HCT116 (cell line): Measurements from ENCODE around the gene MT1G. TPM values are rescaled to one million over a fixed set of nuclear protein-coding genes. Genes with fewer than 3 reads are reported as not detected.
"Not testable (repeated sequence)": the region's sequence is repeated elsewhere in the genome, so short reads cannot be mapped to it uniquely, and the experiment has no call there.

ENCODE experiments used
- ATAC-seq: fragments of 200-7000 bp; cut with Tn5 transposase; 2 replicates; pipeline ENCODE4 v1.9.1; 2020; ENCODE audit warnings: mild to moderate bottlenecking, moderate library complexity
- BruUV-seq: library from RNA; stranded (reverse); fragments of 400-500 nt; replicated peaks from 2 replicates; lab custom pipeline; 2021; lab: Mats Ljungman, UMichigan
- CTCF ChIA-PET: fragments of 300-600 bp; sonication (Branson Sonifier 250); formaldehyde crosslinking; loops from one replicate; lab custom pipeline; 2021; ENCODE audit warnings: antibody characterized with exemption; lab: Charles Lee
- POLR2A ChIA-PET: fragments of 300-600, 350-600 bp; sonication (Branson Sonifier 250); formaldehyde crosslinking; loops from one replicate; lab custom pipeline; 2021; ENCODE audit warnings: antibody characterized with exemption; lab: Charles Lee
- RAD21 ChIA-PET, 2 experiments: fragments of 300-600 bp; sonication (Branson Sonifier 250); formaldehyde crosslinking; loops; one replicate each; lab custom pipeline; 2023; ENCODE audit warnings: low total read pairs in 2 of 2; ENCODE audit not compliant: uncharacterized antibody in 2 of 2, unreplicated experiment in 2 of 2, low non-redundant PET in 1 of 2; lab: Charles Lee
- DNase-seq: peaks from one replicate; pipeline ENCODE4 v3.0.0-alpha.2; 2010; ENCODE audit warnings: low read depth, low spot score
- H2AFZ ChIP-seq: fragments of 200-600 bp; shearing (Covaris generic), sonication (generic); 2 replicates; pipeline ENCODE4 v1.6.1; 2017; ENCODE audit warnings: low read depth, mixed run types, mixed read lengths, antibody characterized with exemption, low read length; ENCODE audit not compliant: poor library complexity, severe bottlenecking
- H3K27ac ChIP-seq: 2 replicates; pipeline ENCODE4 v1.5.1; 2012; ENCODE audit warnings: low read depth, low read length
- H3K27me3 ChIP-seq: fragments of 200-600 bp; sonication (generic); 2 replicates; pipeline ENCODE4 v1.6.1; 2016; ENCODE audit warnings: mixed run types, low read length, mixed read lengths; ENCODE audit not compliant: insufficient read depth
- H3K36me3 ChIP-seq, 2 experiments: fragments of 200-500 bp in 1 of 2; fragments of 200-600 bp in 1 of 2; sonication (Bioruptor generic) in 1 of 2; sonication (generic) in 1 of 2; 2 replicates each; pipeline versions ENCODE4 v1.5.1 to v1.6.1; 2014 to 2016; ENCODE audit warnings: low read length in 2 of 2, inconsistent platforms in 1 of 2, mixed read lengths in 1 of 2, mixed run types in 1 of 2; ENCODE audit not compliant: insufficient read depth in 2 of 2, control insufficient read depth in 1 of 2
- H3K4me1 ChIP-seq, 2 experiments: fragments of 200-600 bp in 1 of 2; sonication (generic) in 1 of 2; 2 replicates each; pipeline versions ENCODE4 v1.5.1 to v1.6.1; 2012 to 2017; ENCODE audit warnings: low read length in 2 of 2, inconsistent platforms in 1 of 2, mild to moderate bottlenecking in 1 of 2, mixed read lengths in 1 of 2, mixed run types in 1 of 2, moderate library complexity in 1 of 2; ENCODE audit not compliant: insufficient read depth in 2 of 2, control insufficient read depth in 1 of 2
- H3K4me2 ChIP-seq: fragments of 200-600 bp; sonication (generic); 2 replicates; pipeline ENCODE4 v1.6.1; 2017; ENCODE audit warnings: mixed run types, low read length, mixed read lengths
- H3K4me3 ChIP-seq, 2 experiments: fragments of 200-600 bp in 1 of 2; sonication (generic) in 1 of 2; replicated peaks in 1 of 2; 2 replicates each; pipeline ENCODE4 v1.5.1; 2011 to 2016; ENCODE audit warnings: low read length in 2 of 2, control low read depth in 1 of 2, low read depth in 1 of 2, mild to moderate bottlenecking in 1 of 2, mixed read lengths in 1 of 2, mixed run types in 1 of 2
- H3K79me2 ChIP-seq: fragments of 200-600 bp; sonication (generic); 2 replicates; pipeline ENCODE4 v1.6.1; 2017; ENCODE audit warnings: mild to moderate bottlenecking, mixed run types, low read length, moderate library complexity, mixed read lengths; ENCODE audit not compliant: insufficient read depth
- H3K9ac ChIP-seq: fragments of 200-600 bp; sonication (generic); 2 replicates; pipeline ENCODE4 v1.6.1; 2016; ENCODE audit warnings: low read length, mixed read lengths
- H3K9me2 ChIP-seq: fragments of 200-600 bp; sonication (generic), shearing (Covaris generic); 2 replicates; pipeline ENCODE4 v1.6.1; 2017; ENCODE audit warnings: mixed run types, mild to moderate bottlenecking, moderate library complexity; ENCODE audit not compliant: insufficient read depth
- H3K9me3 ChIP-seq, 2 experiments: fragments of 200-500 bp in 1 of 2; fragments of 200-600 bp in 1 of 2; sonication (Bioruptor generic) in 1 of 2; sonication (generic) in 1 of 2; 2 replicates each; pipeline ENCODE4 v1.6.1; 2014 to 2017; ENCODE audit warnings: low read length in 2 of 2, mixed read lengths in 2 of 2, inconsistent platforms in 1 of 2, low read depth in 1 of 2, mild to moderate bottlenecking in 1 of 2, mixed run types in 1 of 2, moderate library complexity in 1 of 2; ENCODE audit not compliant: control insufficient read depth in 1 of 2, insufficient read depth in 1 of 2
- H4K20me1 ChIP-seq: fragments of 200-600 bp; sonication (generic), shearing (Covaris generic); 2 replicates; pipeline ENCODE4 v1.6.1; 2017; ENCODE audit warnings: mixed run types, mild to moderate bottlenecking, moderate library complexity; ENCODE audit not compliant: insufficient read depth
- CBX3 ChIP-seq: IDR thresholded peaks from 2 replicates; pipeline ENCODE4 v1.6.1; 2012; ENCODE audit warnings: low read depth
- CEBPB ChIP-seq: IDR thresholded peaks from 2 replicates; pipeline ENCODE4 v1.6.1; 2012; ENCODE audit warnings: low read depth
- CTCF ChIP-seq, 3 experiments: fragments of 200-600 bp in 1 of 3; sonication (generic) in 1 of 3; IDR thresholded peaks in 2 of 3; conservative IDR thresholded peaks in 1 of 3; 2 replicates each; pipeline ENCODE4 v1.5.1; 2012 to 2017; ENCODE audit warnings: low read depth in 2 of 3, low read length in 2 of 3, antibody characterized with exemption in 1 of 3, borderline replicate concordance in 1 of 3, control low read depth in 1 of 3, mild to moderate bottlenecking in 1 of 3, mixed read lengths in 1 of 3, mixed run types in 1 of 3, moderate library complexity in 1 of 3; ENCODE audit not compliant: insufficient read depth in 1 of 3
- EZH2 ChIP-seq: fragments of 200-600 bp; sonication (generic); IDR thresholded peaks from 2 replicates; pipeline ENCODE4 v1.6.1; 2017; ENCODE audit warnings: antibody characterized with exemption, mixed run types
- FOSL1 ChIP-seq: IDR thresholded peaks from 2 replicates; pipeline ENCODE4 v1.6.1; 2012; ENCODE audit warnings: low read depth
- POLR2AphosphoS5 ChIP-seq: IDR thresholded peaks from 2 replicates; pipeline ENCODE4 v1.6.1; 2011; ENCODE audit warnings: mild to moderate bottlenecking, low read depth, low read length, moderate library complexity
- RAD21 ChIP-seq: IDR thresholded peaks from 2 replicates; pipeline ENCODE4 v1.6.1; 2012; ENCODE audit warnings: low read depth, mild to moderate bottlenecking
- ZFX ChIP-seq: fragments of 450-650 bp; IDR thresholded peaks from 2 replicates; pipeline ENCODE4 v1.6.1; 2017
- intact Hi-C: fragments of 100-400 bp; cut with micrococcal nuclease; formaldehyde crosslinking; loops from 2 replicates; pipeline ENCODE4 v1.10.0; 2022
- total RNA-seq: library from RNA; stranded (reverse); gene quantifications from one replicate; pipeline ENCODE4 v1.2.1, GENCODE V29; 2021; ENCODE audit not compliant: unreplicated experiment

The MT1G gene
- total RNA-seq, 1 experiment from 2014 or later = 1.2 TPM

DNA sequence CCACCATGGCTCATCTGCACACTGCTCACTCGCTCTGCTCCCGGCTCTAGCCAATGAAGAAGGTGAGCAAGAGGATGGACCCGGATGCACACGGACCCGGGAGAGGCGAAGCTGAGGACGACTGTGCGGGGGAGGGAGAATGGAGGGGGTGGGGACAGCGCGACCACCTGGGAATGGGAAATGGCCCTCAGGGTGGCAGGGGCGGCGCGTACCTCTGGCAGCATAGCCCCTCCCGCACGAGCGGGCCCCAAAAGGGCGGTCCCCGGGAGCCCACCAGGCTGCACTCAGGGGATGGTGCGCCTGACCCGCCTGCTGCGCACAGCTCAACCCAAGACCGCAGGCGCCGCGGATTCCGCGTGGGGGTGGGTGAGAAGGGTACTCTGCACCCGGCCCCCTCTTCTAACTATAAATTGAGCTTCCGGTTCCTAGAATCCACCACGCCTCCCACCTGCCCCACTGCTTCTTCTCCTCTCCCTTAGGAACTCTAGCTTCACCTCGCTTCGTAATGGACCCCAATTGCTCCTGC is 7.9 kb upstream of the MT1G start (continued):
- TF ChIP-seq CTCF (IDR thresholded peaks at IDR 0.05 in 2 of 3, conservative IDR thresholded peaks at IDR 0.05 in 1 of 3; ENCODE audit: borderline replicate concordance in 1 of 3, insufficient read depth in 1 of 3, low read depth in 2 of 3, low read length in 2 of 3) = no peak
- TF ChIP-seq FOSL1 = no peak

- H3K27me3 ChIP-seq, H3K9me3 ChIP-seq, CTCF ChIA-PET, H3K79me2 ChIP-seq, H3K9me2 ChIP-seq, ATAC-seq, BruUV-seq, H3K36me3 ChIP-seq, H4K20me1 ChIP-seq, H3K27ac ChIP-seq, H2AFZ ChIP-seq, DNase-seq, H3K4me1 ChIP-seq, H3K4me3 ChIP-seq, H3K4me2 ChIP-seq, H3K9ac ChIP-seq, RAD21 ChIA-PET, intact Hi-C loops: not testable (repeated sequence)
- POLR2A ChIA-PET = interaction anchor here (1.6 kb wide), 1 partner anchor 8 kb away, joined by 5 read pairs; no protein-coding TSS in a partner anchor
Measured at GRCh38 chr16:56674570-56674969, 6.7 kb upstream of the MT1G start.

- TF ChIP-seq RAD21 = peak; percentile 56
- no peak for TF ChIP-seq EZH2
- TF ChIP-seq CEBPB = no peak
- TF ChIP-seq CBX3 = no peak
- peak in 2 of 3 experiments; percentile 30 to 51; a peak in 3 of 6 replicates for TF ChIP-seq CTCF (IDR thresholded peaks at IDR 0.05 in 2 of 3, conservative IDR thresholded peaks at IDR 0.05 in 1 of 3; ENCODE audit: borderline replicate concordance in 1 of 3, insufficient read depth in 1 of 3, low read depth in 2 of 3, low read length in 2 of 3)
- no peak for TF ChIP-seq FOSL1
- no peak for TF ChIP-seq POLR2AphosphoS5
- TF ChIP-seq ZFX = no peak
- POLR2A ChIA-PET = interaction anchor here (1.6 kb wide), 1 partner anchor 9 kb away, joined by 5 read pairs; no protein-coding TSS in a partner anchor
- H3K4me2 ChIP-seq = no peak overlapping the region
- H3K27me3 ChIP-seq = no peaks in the 10 kb centered on the region
- CTCF ChIA-PET = no interaction called here
- H3K4me1 ChIP-seq = no peaks in the 10 kb centered on the region
- no peaks in the 10 kb centered on the region for H3K9me2 ChIP-seq
- no TSS peak for BruUV-seq
- no peak overlapping the region for H3K9ac ChIP-seq
- intact Hi-C loops = no loop called here
- ATAC-seq (peak; percentile 75), DNase-seq (no peak)
- H3K27ac ChIP-seq = no peak overlapping the region
- no peak overlapping the region for H2AFZ ChIP-seq
- no peaks in the 10 kb centered on the region for H3K9me3 ChIP-seq
- no peaks in the 10 kb centered on the region for H3K36me3 ChIP-seq
- no peak overlapping the region for H3K4me3 ChIP-seq
- H4K20me1 ChIP-seq = no peaks in the 10 kb centered on the region
- H3K79me2 ChIP-seq = no peaks in the 10 kb centered on the region
- RAD21 ChIA-PET = no interaction called here
Measured at GRCh38 chr16:56673921-56674320, 6.1 kb upstream of the MT1G start.
